ENCODE results near the gene SPATA25. TPM values are rescaled to one million over a fixed set of nuclear protein-coding genes. Genes with fewer than 3 reads are reported as not detected.
"Not testable (repeated sequence)": the region's sequence is repeated elsewhere in the genome, so short reads cannot be mapped to it uniquely, and the experiment has no call there.

SPATA25 gene, protein sequence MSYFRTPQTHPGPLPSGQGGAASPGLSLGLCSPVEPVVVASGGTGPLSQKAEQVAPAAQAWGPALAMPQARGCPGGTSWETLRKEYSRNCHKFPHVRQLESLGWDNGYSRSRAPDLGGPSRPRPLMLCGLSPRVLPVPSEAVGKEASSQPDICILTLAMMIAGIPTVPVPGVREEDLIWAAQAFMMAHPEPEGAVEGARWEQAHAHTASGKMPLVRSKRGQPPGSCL
- polyA plus RNA-seq (ENCODE audit: insufficient read depth in 1 of 5, insufficient read length in 5 of 5, low replicate concordance in 1 of 5) = 1 to 10 TPM; 1.3 to 3.6 (median 3.4) TPM
- long read RNA-seq, donor 1 = 0 reads
- long read RNA-seq, donor 2 = 0 reads
- long read RNA-seq, donor 3 = 0 reads
- long read RNA-seq, donor 4 = 0 reads
- long read RNA-seq, donor 5 = 0 reads
- long read RNA-seq, donor 6 = 0 reads
- long read RNA-seq, donor 7 = 0 reads
- long read RNA-seq, donor 8 = 0 reads

DNA sequence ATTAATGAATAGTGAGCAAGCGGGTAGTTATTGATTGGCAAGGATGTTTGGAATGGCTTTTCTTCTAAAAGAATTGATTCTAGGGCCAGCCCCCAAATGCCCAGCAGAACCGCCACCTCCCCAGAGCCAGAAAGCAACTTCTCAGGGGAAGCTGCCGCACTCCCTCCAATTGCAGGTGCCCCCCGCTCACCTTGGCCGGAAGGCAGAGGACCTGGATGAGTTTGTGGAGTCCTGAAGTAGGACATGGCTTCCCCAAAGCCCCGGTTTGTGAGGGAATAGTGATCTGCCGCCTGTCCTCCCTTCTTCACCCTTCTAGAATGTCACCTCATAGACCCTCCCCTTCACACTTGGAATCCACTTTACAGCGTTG is at the start of gene SPATA25:
Gene SPATA25 (minus strand): TSS at position 277 of the 370 bp plus-strand sequence. CDS start 32 bp downstream, at position 245.
- no peak for DNase-seq

DNA sequence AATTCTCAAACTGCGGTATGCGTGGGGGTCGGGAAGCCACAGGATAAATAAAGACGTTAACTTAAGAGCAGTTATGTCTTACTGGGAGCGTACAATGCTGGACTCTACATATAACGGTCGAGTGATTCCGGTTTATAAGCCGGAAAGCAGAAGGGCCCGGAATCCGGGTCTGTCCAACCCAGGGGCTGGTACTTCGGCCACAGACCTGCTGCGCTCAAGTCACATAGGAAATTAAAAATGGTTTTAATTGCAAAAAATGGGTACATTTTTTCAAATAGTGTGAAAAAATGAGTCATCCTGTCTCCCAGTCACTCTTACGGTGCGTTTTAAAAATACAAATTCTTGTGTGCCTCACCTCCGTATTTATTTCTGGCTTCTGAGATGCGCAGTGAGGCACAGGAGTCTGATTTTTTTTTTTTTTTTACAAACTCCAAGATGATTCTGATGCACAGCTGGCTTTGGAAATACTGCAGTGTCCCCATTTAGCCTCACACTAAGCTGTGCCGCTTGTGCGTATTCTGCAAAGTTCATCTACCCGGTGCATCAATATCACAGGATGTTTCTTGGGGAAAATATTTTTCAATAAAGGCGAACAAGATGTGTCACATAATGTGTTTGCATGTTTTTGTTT is 48.1 kb upstream of the SPATA25 start:
- DNase-seq = no peak

DNA sequence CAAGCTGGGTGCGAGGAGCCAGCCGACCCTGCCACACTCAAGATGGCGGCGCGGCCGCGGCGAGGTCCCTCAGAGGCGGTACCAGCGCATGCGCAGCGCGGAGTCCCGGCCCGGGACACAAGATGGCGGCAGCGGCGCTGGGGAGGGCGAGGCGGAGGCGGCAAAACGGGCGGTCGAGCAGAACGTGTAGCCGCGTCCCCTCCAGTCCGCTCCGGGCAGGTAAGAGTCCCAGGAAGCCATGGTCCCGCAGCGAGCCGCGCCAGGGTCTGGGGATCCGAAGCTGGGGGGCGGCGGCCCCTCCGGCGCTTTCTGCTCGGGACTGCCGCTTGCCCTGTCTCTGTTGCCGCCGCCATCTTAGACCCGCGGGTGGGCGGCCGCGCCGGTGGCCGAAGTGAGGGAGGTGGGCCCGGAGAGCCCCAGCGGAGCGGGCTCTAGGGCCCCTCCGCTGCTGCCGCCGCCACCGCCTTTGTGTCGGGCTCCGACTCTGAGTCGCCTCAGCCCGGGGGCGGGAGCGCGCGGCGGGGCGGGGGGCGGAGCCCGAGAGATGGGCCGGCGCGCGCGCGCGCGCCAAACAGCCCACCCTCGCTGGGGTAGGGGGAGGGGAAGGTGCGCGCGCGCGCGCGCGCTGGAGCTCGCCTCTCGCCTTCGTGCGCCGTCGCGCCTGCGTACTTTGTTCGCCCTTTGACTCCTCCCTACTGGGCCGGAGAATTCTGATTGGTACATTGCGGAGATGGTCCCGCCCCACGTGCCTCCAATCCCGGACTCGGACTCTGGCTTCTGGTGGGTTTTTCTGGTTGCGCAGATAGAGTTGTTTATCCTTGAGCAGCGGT is 47.4 kb upstream of the SPATA25 start, which contains the start of gene PCIF1:
Gene PCIF1 (plus strand): TSS at position 98 of the 830 bp plus-strand sequence. CDS start 4,317 bp downstream, outside the sequence.
- peak; percentile 99 to 100 for DNase-seq

DNA sequence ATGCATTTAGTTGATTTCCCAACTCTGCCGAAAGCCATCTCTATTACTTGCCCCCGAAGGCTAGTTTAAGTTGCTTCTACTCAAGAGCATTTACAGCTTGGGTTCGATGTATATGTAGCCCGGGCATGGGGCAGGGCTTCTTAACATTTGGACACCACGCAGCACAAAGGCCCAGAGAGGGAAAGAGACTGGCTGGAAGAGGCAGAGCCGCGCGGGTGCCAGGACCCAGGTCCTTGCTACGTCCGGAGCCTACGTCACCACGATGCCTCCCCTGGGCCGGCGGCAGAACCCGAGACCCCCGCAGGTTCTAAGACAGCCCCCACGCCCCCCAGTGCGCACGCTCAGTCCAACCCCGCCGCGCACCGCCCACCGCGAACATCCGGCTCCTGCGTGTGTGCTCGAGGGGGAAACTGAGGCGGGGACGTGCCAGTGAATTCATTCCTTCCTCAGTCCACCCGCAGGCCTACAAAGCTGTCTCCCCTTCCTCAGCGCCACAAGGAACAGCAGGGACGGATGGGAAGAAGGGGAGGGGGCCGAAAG is 46.7 kb upstream of the SPATA25 start:
- no peak for DNase-seq

DNA sequence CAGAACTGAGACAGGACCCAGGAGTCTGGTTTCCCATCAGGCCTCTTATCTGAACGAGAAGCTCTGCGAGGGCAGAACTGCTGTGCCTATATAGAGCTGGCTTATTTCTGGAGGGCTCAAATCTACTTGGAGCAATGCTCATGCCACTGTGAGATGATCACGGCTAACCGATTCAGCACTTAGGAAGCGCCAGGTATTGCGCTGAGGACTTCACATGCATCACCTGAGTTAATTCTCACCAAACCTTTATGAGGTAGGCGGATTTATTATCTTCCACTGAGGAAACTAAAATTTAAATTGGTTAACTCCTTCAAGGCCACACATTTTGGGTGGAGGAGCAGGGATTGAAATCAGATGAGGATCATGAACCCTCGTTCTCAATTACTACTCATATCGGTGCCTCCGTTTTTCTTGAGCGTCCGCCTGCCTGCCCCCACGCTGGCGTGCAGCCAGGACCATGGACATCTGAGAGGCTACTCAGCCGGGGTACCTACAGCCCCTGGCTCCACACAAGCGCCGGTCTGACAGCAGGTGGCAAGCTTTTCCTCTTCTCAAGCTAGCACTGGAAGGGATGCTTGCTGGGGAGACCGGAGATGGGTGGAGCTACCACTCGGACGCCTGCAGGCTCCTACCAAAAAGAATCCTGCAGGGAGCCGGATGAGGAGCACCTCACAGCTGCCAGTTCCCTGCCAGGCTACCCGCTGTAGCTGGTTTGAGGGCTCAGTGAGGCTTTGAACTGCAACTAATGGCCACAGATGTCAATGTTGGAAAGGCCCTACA is 46.0 kb upstream of the SPATA25 start:
- DNase-seq = peak; percentile 44 to 52

DNA sequence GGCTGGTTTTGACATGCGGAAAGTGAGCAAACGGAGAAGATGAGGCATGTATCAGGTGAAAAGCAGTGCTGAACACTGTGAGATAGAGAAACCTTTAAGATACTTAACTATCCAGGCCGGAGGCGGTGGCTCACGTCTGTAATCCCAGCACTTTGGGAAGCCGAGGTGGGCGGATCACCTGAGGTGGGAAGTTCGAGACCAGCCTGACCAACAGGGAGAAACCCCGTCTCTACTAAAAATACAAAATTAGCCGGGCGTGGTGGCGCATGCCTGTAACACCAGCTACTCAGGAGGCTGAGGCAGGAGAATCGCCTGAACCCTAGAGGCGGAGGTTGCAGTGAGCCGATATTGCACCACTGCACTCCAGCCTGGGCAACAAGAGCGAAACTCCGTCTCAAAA is 44.3 kb upstream of the SPATA25 start:
- not testable (repeated sequence) for DNase-seq

DNA sequence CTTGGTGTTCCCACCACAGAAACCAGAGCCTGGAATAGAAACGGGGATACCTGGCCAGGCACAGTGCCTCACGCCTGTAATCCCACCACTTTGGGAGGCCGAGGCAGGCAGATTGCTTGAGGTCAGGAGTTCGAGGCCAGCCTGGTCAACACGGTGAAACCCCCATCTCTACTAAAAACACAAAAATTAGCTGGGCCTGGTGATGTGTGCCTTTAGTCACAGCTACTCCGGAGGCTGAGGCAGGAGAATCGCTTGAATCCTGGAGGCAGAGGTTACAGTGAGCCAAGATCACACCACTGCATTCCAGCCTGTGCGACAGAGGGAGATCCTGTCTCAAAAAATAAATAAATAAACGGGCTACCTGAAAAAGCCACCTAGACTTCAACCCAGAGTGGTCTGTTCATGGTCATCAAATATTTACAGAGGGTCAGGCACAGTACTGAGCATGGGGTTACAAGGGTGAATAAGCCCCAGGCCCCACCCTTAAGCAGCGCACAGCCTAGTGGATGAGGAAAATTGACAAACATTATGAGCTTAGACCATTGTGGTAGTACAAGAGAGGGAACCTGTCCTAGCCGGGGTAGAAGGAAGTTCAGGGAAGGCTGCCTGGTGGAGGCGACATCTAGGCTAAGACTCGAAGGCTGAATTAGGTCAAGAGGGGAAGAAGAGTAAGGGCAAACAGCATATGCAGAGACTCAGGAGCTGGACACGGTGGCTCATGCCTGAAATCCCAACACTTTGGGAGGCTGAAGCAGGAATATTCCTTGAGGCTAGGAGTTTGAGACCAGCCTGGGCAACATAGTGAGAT is 39.9 kb upstream of the SPATA25 start:
- DNase-seq = no peak

DNA sequence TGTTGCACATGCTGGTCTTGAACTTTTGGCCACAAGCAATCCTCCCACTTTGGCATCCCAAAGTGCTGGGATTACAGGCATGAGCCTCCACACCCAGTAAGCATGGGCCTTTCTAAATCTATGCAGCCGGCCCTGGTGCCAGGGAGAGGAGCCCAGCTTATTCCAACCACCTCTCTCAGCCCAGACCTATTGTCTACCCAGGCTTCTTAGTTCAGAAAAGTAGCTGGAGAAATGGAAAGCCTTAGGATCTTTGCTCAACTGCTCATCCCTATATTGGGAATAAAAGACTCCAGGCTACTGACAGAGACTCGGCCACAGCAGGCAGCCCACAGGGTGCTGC is 39.3 kb upstream of the SPATA25 start:
- no peak for DNase-seq

DNA sequence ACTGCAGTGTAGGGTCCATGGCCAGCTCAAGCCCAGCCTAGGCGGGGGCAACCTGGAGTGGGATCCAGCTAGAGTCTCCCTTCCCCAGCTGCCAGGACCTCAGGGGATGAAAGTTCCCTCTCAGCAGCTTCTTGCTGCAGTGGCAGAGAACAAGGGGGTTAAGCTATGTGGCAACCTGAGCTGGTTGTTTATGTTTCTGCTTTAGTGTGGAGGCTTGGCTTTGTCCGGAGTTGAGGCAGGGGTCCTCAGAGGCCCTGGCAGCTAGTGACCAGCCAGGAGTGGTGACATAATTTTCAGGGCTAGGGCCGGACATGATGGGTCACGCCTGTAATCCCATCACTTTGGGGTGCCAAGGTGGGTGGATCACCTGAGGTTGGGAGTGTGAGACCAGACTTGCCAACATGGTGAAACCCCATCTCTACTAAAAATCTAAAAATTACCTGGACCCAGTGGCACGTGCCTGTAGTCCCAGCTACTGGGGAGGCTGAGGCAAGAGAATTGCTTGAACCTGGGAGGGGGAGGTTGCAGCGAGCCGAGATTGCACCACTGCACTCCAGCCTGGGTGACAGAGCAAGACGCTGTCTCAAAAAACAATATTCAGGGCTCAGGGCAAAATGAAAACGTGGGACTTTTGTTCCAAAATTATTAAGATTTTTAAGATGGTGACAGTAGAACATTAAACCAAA is 38.5 kb upstream of the SPATA25 start:
- no peak for DNase-seq

DNA sequence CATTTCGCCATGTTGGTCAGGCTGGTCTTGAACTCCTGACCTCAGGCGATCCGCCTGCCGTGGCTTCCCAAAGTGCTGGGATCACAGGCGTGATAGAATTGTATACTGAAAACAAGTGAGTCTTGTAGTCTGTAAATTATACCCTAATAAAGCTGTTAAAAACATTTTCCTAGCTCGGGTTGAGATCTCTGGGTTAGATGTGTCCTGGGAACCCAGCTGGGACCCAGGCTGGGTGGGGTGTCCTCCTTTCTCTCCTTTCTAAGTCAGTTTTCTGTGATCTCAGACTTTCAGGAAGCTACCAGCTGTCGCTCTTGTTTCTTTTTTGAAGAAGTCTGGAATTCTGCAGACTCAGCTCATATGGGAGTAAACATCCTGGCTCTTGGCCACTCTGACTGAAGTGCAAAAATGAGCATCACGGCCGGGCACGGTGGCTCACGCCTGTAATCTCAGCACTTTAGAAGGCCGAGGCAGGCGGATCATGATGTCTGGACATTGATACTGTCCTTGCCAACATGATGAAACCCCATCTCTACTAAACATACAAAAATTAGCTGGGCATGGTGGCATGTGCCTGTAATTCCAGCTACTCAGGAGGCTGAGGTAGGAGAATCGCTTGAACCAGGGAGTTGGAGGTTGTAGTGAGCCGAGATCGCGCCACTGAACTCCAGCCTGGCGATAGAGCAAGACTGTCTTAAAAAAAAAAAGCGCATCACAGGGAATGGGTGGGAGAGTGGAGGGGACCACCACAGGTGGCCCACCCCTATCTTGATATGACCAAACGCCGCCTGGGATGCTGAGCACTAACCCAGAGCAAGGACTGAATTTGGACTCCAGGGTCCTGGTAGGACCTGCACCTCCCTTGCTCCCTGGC is 37.2 kb upstream of the SPATA25 start:
- peak; percentile 74 to 83 for DNase-seq

DNA sequence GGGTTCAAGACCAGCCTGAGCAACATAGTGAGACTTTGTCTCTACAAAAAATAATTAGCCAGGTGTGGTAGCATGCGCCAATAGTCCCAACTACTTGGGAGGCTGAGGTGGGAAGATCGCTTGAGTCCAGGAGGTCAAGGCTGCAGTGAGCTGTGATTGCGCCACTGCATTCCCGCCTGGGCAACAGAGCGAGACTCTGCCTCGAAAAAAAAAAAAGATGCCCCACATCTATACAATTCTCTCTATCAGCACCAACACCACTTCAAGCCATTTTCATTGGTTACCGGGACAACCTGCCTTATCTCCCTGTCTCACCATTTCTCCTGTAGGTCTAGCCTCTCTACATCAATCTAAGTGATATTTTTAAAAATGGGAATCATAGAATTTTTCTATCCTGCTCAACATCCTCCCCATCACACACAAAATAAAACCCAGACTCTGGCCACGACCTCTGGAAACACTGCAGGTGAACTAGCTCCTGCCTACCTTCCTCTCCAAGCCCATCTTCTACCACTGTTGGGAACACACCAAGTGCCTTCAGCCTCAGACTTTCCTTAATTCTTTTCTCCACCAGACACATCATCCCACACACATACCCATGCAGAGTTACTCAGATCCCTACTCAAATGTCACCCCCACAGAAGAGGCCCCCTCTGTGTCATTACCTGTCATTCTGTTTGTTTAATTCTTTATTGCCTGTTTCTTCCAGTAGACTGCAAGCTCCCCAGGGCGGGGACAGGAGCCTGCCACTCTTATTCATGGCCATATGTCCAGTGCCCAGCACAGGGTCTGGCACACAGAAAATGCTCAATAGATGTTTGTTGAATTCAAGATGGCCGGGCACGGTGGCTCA is 34.1 kb upstream of the SPATA25 start:
- DNase-seq = no peak

DNA sequence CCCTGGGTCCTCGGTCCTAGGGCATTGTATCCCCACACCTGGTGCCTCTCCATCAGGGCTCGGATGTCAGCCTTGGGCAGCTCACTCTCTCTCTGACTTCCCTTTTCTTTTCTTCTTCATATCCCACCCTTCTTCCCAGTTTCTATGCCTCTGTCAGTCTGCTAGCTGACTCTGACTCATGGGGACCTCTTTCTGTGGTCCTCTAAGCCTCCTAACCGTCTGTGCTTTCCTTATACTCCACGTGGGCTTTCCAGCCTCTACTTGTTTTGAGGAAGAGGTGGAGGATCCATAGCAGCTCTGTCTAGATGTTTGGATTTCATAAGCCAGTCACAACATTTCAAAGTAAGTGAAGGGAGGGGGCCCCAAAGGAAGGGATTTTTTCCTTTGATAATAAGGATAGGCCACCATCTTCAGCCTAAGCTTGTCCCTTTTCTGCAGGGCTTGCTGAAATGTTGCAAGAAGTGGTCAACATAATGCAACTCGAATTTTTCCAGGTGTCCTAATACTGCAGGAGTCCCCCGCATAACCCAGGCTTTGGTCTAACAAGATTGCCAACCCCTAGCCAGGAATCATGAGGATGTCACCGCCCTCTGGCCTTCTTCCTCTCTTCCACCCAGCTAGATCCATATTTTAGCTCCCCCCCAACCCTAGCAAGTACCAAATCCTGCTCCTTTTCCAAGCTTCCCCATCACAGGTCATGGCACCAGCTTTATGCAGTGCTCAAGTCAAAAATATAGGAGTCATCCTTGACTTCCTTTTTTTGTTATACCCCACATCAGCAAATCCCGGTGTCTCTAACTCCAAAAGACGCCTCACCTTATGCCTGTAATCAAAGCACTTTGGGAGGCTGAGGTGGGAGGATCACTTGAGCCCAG is 33.3 kb upstream of the SPATA25 start:
- DNase-seq = no peak

DNA sequence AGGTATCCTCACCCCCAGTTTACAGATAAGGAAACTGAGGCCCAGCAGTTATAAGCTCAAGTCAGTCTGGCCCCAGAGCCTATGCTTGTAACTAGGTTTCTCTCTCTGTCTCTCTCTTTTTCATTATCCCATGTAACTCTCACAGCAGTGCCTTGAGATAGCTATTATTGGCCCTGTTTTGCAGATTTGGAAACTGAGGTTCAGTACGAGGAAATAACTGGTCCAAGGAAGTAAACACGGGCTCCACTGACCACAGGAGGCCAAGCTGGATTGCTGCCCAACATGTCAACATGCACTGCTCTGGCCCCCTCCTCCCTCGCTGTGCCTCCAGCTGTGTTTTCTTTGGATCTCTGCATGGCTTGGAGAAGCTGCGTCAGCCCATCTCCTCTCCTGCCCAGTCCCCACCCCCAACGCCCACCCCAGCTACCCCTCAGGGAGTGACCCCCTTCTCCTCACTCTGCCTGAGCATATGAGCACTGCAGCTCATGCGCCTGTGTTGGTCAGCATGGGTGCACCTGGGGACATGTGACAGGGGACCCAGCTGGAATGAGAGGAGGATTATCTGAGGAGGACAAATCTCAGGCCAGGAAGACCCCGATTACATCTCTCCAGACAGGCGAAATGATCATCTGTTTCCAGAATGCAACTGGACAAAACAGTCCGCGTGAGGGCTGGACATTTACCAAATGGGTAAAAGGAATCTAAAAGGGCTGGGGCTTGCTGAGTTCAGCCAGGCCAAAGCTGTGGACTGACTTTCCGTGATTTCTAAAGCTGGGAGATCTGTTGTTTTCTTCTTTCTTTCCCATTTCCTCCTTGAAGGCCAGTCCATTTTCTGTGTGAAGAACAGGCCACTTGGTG is 32.3 kb upstream of the SPATA25 start:
- DNase-seq = peak; percentile 80 to 85

DNA sequence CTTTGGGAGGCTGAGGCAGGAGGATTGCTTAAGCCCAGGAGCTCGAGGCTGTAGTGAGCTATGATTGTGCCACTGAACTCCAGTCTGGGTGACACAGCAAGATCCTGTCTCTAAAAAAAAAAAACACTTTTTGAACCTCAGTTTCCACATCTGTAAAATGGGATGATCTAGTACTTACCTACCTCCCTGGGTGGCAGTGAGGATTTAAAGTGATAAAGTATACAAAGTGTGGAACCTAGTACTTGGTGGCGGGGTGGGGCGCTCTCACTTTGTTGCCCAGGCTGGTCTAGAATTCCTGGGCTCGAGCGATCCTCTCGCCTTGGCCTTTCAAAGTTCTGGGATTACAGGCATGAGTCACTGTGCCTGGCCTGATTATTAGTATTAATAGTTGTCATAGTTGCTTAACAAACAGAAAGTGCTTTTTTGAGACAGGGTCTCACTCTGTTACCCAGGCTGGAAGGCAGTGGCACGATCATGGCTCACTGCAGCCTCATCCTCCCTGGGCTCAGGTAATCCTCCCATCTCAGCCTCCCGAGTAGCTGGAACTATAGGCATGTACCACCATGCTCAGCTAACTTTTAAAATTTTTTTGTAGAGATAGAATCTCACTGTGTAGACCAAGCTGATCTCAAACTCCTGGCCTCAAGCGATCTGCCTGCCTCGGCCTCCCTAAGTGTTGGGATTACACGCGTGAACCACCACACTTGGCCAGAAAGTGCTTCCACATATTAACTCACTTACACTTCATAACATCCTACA is 31.5 kb upstream of the SPATA25 start:
- no peak for DNase-seq

Data from right lung (tissue), 10 donors.